ENCODE measurements around the gene SEMG1. TPM values are rescaled to one million over a fixed set of nuclear protein-coding genes. Genes with fewer than 3 reads are reported as not detected.

SEMG1 gene
- total RNA-seq, 4 donors from 2014 or later, result not detected

DNA sequence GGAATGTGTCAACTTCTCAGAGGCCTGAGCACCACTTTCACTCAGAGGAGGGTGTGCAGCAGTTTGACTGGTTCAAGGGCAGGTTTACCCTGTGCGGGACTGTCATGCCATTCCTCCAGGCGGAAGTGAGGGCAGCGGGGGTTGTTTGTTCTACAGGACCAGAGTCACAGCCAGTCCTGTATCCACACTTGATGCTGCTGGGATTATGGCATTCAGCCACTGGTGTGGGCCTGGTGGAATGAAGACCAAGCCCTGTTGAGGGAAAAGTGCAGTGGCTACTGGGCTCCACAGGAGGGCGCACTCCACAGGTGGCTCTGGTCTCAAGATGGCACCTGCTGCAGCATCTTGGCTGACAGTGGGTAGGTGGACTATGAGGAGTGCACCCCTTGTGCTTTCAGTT is 29.2 kb downstream of the SEMG1 start:
- Histone ChIP-seq H3K27ac (no peak overlapping the region), H3K4me3 (no peak overlapping the region), H3K4me1 (no peaks in the 10 kb centered on the region), H3K36me3 (no peaks in the 10 kb centered on the region), H3K27me3 (peaks cover 7% of the 10 kb centered on the region), H3K9me3 (peaks cover 12% of the 10 kb centered on the region)
- DNase-seq (ENCODE audit: low spot score in 2 of 2), result no peak
- 54% methylated on average over 4 of the region's 4 CpGs for WGBS
- TF ChIP-seq POLR2A (IDR thresholded peaks at IDR 0.05), result no peak
- TF ChIP-seq EP300 (IDR thresholded peaks at IDR 0.05), result no peak
- no peak for TF ChIP-seq POLR2AphosphoS5 (IDR thresholded peaks at IDR 0.05)
- TF ChIP-seq, protein P1, sequence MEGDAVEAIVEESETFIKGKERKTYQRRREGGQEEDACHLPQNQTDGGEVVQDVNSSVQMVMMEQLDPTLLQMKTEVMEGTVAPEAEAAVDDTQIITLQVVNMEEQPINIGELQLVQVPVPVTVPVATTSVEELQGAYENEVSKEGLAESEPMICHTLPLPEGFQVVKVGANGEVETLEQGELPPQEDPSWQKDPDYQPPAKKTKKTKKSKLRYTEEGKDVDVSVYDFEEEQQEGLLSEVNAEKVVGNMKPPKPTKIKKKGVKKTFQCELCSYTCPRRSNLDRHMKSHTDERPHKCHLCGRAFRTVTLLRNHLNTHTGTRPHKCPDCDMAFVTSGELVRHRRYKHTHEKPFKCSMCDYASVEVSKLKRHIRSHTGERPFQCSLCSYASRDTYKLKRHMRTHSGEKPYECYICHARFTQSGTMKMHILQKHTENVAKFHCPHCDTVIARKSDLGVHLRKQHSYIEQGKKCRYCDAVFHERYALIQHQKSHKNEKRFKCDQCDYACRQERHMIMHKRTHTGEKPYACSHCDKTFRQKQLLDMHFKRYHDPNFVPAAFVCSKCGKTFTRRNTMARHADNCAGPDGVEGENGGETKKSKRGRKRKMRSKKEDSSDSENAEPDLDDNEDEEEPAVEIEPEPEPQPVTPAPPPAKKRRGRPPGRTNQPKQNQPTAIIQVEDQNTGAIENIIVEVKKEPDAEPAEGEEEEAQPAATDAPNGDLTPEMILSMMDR (IDR thresholded peaks at IDR 0.05), result peak in 1 of 2 donors; percentile 46

DNA sequence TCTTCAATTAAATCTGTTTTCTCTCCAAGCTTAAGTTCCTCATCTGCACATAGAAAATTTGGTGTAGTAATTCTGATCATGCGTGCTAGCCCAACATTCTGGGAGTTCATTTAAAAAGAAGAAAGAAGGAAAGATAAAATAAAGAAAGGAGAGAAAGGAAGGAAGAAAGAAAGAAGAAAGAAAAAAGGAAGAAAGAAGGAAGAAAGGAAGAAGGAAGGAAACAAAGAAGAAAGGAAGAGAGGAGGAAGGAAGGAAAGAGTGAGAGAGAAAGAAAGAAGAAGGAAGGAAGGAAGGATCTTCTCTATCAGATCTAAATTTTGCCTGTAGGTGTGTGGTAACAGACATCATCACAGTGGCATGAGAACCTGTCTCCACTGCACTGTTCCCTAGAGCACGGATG is 31.3 kb downstream of the SEMG1 start:
- Histone ChIP-seq H3K27me3 (peaks cover 7% of the 10 kb centered on the region), H3K4me1 (no peaks in the 10 kb centered on the region), H3K27ac (no peak overlapping the region), H3K36me3 (no peaks in the 10 kb centered on the region), H3K9me3 (peaks cover 12% of the 10 kb centered on the region), H3K4me3 (no peak overlapping the region)
- no peak for DNase-seq (ENCODE audit: low spot score in 2 of 2)
- TF ChIP-seq POLR2A (IDR thresholded peaks at IDR 0.05), result no peak
- TF ChIP-seq EP300 (IDR thresholded peaks at IDR 0.05), result no peak
- TF ChIP-seq, protein P1 (IDR thresholded peaks at IDR 0.05), result no peak
- no peak for TF ChIP-seq POLR2AphosphoS5 (IDR thresholded peaks at IDR 0.05)
- WGBS, result 78% methylated on average over 2 of the region's 2 CpGs

DNA sequence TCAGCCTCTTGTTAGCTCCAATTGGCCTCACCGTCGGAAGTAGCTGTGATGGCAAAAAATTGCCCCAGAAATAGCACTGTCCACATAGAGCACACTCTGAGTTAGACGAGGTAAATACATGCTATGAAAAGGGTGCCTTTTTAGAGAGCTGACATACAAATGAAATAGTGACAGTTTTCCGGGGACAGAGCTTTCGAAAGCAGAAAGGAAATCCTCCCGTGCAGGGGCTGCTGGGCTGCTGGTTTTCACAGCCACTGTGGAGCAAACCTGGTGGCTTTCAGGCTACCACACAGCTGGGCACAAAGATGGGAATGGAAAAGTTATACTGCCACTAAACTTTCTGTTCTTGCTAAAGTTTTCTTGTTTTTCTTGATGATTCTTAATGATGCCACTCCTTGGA is 39.3 kb downstream of the SEMG1 start:
- Histone ChIP-seq H3K36me3 (no peaks in the 10 kb centered on the region), H3K9me3 (no peaks in the 10 kb centered on the region), H3K27me3 (no peaks in the 10 kb centered on the region), H3K4me1 (no peaks in the 10 kb centered on the region), H3K4me3 (no peak overlapping the region), H3K27ac (no peak overlapping the region)
- 67% methylated on average over 6 of the region's 6 CpGs for WGBS
- DNase-seq (ENCODE audit: low spot score in 2 of 2), result no peak
- no peak for TF ChIP-seq POLR2AphosphoS5 (IDR thresholded peaks at IDR 0.05)

DNA sequence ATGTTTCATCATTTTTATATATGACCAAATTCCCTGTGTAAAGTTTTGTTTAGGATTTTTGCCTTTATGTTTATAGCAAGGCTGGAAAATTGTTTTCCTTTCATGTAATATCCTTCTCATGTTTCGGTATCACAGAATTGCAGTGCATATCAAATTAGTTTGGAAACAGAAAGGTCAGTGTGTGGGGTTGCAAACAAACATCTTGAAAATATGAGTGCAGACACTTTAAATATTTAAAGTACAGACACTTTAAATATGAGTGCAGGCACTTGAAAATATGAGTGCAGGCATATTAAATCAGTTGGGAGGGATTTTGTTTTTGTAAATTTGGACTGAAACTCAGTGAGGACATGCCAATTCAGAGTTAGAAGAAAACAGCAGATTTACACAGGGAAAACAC is 41.0 kb downstream of the SEMG1 start:
- Histone ChIP-seq H3K27me3 (no peaks in the 10 kb centered on the region), H3K4me1 (peaks cover 3% of the 10 kb centered on the region), H3K4me3 (no peak overlapping the region), H3K27ac (no peak overlapping the region), H3K9me3 (no peaks in the 10 kb centered on the region), H3K36me3 (no peaks in the 10 kb centered on the region)
- TF ChIP-seq POLR2A (IDR thresholded peaks at IDR 0.05) (no peak), EP300 (IDR thresholded peaks at IDR 0.05) (no peak), POLR2AphosphoS5 (IDR thresholded peaks at IDR 0.05) (no peak)
- TF ChIP-seq, protein P1 (IDR thresholded peaks at IDR 0.05), result no peak
- DNase-seq (ENCODE audit: low spot score in 2 of 2), result no peak
- WGBS, result 85% methylated on average over 1 of the region's 1 CpG

DNA sequence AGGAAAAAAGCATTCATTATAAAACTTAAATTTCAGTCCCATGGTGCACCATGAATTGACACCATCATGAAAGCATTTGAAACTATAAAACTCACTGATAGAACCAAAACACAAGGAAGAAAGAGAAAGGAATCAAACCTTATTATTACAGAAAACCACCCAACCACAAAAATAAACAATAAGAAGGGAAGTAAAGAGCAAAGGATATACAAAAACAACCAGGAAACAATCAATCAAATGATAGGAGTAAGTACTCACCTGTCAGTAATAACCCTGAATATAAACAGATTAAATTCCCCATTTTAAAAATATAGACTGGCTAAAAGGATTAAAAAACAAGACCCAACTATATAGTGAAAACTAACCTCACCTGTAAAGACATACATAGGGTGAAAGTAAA is 41.8 kb downstream of the SEMG1 start:
- H3K4me3 ChIP-seq, result no peak overlapping the region
- no peaks in the 10 kb centered on the region for H3K36me3 ChIP-seq
- DNase-seq (ENCODE audit: low spot score in 2 of 2), result no peak
- H3K27ac ChIP-seq, result no peak overlapping the region
- H3K4me1 ChIP-seq, result peaks cover 11% of the 10 kb centered on the region
- no peaks in the 10 kb centered on the region for H3K27me3 ChIP-seq
- TF ChIP-seq EP300 (IDR thresholded peaks at IDR 0.05), result no peak
- no peak for TF ChIP-seq POLR2AphosphoS5 (IDR thresholded peaks at IDR 0.05)
- TF ChIP-seq POLR2A (IDR thresholded peaks at IDR 0.05), result no peak
- TF ChIP-seq, protein P1 (IDR thresholded peaks at IDR 0.05), result no peak
- H3K9me3 ChIP-seq, result no peaks in the 10 kb centered on the region

DNA sequence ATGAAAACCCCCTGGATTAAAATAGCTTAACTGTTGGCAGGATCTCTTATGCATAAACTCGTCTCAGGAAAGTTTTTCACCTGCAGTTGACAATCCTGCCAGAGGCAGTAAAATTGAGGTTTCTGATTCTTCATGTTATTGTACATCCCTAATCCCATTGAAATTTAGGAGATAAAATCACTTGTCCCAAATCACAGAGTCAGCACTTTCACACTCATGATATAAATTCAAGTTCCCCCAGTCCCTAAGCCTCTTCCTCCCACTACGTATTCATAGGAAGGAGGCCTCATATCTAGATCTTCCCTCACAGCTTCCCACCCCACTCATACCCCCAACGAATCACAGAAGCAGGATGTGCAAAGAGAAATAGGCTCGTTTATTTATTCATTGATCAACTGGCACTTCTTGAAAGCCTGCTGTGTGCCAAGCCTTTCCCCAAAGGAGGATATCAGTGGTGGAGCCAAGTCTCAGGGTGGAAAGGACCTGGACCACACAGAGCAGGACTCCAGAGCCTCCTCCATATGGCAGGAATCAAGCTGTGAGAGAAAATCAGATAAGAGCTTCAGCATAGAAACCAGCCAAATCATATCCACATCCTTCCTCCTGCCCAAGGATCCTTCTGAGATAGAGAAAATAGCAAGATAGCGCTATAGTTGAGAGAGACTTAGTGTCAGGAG is 45.2 kb downstream of the SEMG1 start:
- Histone ChIP-seq H3K4me3 (no peak overlapping the region), H3K27me3 (no peaks in the 10 kb centered on the region), H3K27ac (no peak overlapping the region), H3K9me3 (no peaks in the 10 kb centered on the region), H3K36me3 (no peaks in the 10 kb centered on the region), H3K4me1 (peaks cover 30% of the 10 kb centered on the region)
- 27% methylated on average over 5 of the region's 5 CpGs for WGBS
- DNase-seq (ENCODE audit: low spot score in 2 of 2), result no peak
- TF ChIP-seq POLR2AphosphoS5 (IDR thresholded peaks at IDR 0.05), result no peak
- TF ChIP-seq, protein P1 (IDR thresholded peaks at IDR 0.05), result no peak
- no peak for TF ChIP-seq EP300 (IDR thresholded peaks at IDR 0.05)
- TF ChIP-seq POLR2A (IDR thresholded peaks at IDR 0.05), result no peak
